Measurements from ENCODE around the gene QSOX2.

QSOX2 gene

GRCh38 chr9:136245219-136246150 lies at the start of gene QSOX2:
Gene QSOX2, minus strand, starts transcription at chr9:136245812. Its CDS starts 9 bp downstream, at chr9:136245803.
- peak; percentile 94 for DNase-seq

- DNase-seq, result no peak
Measured at GRCh38 chr9:136295055-136295454, 49.4 kb upstream of the QSOX2 start.

GRCh38 chr9:136294437-136294836 lies 48.8 kb upstream of the QSOX2 start:
- no peak for DNase-seq

- no peak for DNase-seq
Measured at GRCh38 chr9:136293476-136294077, 48.0 kb upstream of the QSOX2 start.

- DNase-seq, result peak; percentile 50
Measured at GRCh38 chr9:136292591-136293448, 47.2 kb upstream of the QSOX2 start.

- DNase-seq, result no peak
Measured at GRCh38 chr9:136292026-136292538, 46.5 kb upstream of the QSOX2 start.

GRCh38 chr9:136291306-136292025 lies 45.9 kb upstream of the QSOX2 start:
- DNase-seq, result no peak

- no peak for DNase-seq
Measured at GRCh38 chr9:136290508-136291000, 44.9 kb upstream of the QSOX2 start.

GRCh38 chr9:136289651-136290507 lies 44.3 kb upstream of the QSOX2 start:
- no peak for DNase-seq

GRCh38 chr9:136287960-136288753 lies 42.5 kb upstream of the QSOX2 start:
- DNase-seq, result no peak

- no peak for DNase-seq
Measured at GRCh38 chr9:136286987-136287379, 41.4 kb upstream of the QSOX2 start.

- DNase-seq, result no peak
Measured at GRCh38 chr9:136286359-136286986, 40.9 kb upstream of the QSOX2 start.

- no peak for DNase-seq
Measured at GRCh38 chr9:136285501-136286358, 40.1 kb upstream of the QSOX2 start.

GRCh38 chr9:136284951-136285350 lies 39.3 kb upstream of the QSOX2 start:
- DNase-seq, result no peak

GRCh38 chr9:136284311-136284710 lies 38.7 kb upstream of the QSOX2 start:
- no peak for DNase-seq

- peak; percentile 78 for DNase-seq
Measured at GRCh38 chr9:136283291-136284235, 38.0 kb upstream of the QSOX2 start.

- DNase-seq, result no peak
Measured at GRCh38 chr9:136282272-136282861, 36.8 kb upstream of the QSOX2 start.
